Measurements from ENCODE around the gene VPS8.

DNA sequence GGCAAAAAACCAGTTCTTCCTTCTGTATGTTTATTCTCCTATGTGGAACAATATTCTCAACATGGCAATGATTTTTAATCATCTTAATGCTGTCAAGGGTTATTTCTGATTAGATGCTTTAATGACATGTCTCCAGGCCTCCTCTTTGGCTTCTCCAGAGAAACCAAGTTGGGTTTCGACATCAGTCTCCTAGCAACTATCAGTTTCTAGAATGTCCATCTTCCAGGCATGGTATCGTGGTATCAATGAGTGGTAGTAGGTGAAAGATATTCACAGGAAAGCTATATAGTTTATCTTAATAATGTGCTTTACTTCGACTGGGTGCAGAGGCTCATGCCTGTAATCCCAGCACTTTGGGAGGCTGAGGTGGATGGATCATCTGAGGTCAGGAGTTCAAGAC, 212.4 kb downstream of the VPS8 start:
- TF ChIP-seq, protein P1, sequence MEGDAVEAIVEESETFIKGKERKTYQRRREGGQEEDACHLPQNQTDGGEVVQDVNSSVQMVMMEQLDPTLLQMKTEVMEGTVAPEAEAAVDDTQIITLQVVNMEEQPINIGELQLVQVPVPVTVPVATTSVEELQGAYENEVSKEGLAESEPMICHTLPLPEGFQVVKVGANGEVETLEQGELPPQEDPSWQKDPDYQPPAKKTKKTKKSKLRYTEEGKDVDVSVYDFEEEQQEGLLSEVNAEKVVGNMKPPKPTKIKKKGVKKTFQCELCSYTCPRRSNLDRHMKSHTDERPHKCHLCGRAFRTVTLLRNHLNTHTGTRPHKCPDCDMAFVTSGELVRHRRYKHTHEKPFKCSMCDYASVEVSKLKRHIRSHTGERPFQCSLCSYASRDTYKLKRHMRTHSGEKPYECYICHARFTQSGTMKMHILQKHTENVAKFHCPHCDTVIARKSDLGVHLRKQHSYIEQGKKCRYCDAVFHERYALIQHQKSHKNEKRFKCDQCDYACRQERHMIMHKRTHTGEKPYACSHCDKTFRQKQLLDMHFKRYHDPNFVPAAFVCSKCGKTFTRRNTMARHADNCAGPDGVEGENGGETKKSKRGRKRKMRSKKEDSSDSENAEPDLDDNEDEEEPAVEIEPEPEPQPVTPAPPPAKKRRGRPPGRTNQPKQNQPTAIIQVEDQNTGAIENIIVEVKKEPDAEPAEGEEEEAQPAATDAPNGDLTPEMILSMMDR (IDR thresholded peaks at IDR 0.05), result no peak
- no peak for TF ChIP-seq POLR2A (IDR thresholded peaks at IDR 0.05)

Data from heart left ventricle (tissue), 13 donors.